AG09309 (cell line): ENCODE measurements around the gene MT1HL1.

Experiments
- DNase-seq: peaks from one replicate; pipeline ENCODE4 v3.0.0-alpha.2; 2010; ENCODE audit warnings: low read depth
- H3K4me3 ChIP-seq: 2 replicates; pipeline ENCODE4 v1.5.1; 2011; ENCODE audit warnings: mild to moderate bottlenecking, low read depth, low read length, moderate library complexity; ENCODE audit not compliant: control insufficient read depth
- CTCF ChIP-seq: IDR thresholded peaks from 2 replicates; pipeline ENCODE4 v1.5.1; 2011; ENCODE audit warnings: mild to moderate bottlenecking, low read depth, low read length, inconsistent platforms; ENCODE audit not compliant: insufficient read depth, control insufficient read depth; ENCODE audit errors: missing control alignments

Gene MT1HL1

DNA sequence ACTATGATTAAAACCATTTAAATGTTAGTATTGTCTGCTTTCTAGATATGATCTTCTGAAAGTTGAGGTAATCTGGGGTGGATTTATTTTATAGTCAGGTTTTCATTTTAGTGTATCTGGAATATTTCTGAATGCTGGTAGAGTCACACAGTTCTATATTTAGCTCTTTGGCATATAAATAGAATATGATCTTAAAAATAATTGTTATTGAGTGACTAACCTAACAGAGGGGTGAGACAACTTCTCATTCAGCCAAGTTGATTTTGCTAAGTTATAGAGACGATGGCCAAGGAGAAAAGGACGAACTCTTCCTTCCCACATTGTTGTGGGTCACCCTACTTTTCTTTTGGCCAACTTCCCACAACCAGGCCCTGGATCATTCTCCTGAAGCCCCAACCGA lies 7.2 kb upstream of the MT1HL1 start:
- no peak for TF ChIP-seq CTCF
- no peak overlapping the region for H3K4me3 ChIP-seq
- no peak for DNase-seq

DNA sequence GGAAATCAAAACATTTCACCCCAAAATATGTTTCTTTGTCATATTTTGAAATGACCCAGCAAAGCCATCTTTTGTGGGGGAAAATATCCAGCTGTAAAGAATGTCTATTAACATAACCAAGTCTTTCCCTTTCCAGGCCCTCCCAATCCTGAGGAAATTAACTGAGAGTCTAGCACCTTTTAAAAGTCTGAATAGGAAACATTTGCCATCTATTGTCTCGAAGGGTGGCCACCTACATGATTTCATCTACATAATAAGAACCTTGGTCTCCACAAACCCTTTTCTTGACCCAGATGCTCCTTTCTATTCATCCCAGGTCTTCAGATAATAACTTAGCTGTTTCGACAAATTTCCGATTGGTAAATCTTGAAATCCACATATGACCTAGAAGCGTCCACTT lies 5.4 kb upstream of the MT1HL1 start:
- no peak for TF ChIP-seq CTCF
- DNase-seq: no peak
- H3K4me3 ChIP-seq: no peak overlapping the region

DNA sequence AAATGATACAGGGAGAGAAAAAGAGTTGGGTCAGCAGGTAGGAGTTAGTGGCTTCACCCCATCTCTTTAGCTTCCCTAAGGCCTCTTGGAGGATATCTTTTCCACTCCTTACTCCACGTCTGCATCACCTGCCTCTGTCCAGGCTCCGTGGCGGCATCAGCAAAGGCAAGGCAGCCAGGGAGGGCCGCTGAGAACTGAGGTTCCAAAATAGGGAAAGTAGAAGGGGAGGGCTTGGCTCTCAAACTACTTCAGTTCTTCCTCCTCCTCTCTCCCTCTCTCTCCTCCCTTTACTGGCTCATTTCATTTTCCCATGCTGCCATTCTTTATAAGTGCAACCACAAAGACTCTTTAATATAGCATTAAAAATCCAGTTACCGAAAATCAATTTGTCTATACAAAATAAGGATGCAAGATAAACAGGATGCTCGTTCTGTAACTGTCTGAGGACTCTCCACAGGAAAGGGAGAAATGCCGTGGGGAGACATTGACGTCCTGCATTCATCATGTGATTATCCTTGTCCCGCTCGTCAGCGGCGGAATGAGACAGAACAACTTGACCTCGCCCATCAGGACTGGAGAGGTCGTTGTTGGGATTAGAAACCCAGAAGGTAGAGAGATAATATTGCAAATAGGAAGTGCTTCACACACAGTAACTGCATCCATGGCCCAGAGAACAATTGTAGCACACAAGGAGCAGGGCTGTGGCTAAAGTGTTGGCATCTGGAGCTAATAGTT lies 3.1 kb upstream of the MT1HL1 start:
- no peak for DNase-seq
- no peak for TF ChIP-seq CTCF

GRCh38 chr1:237005674-237006073 lies 1.4 kb upstream of the MT1HL1 start:
- no peak for TF ChIP-seq CTCF
- H3K4me3 ChIP-seq: no peak overlapping the region
- no peak for DNase-seq

More for the DNA sequence above, 3.1 kb upstream of the MT1HL1 start:
- no peak overlapping the region for H3K4me3 ChIP-seq

DNA sequence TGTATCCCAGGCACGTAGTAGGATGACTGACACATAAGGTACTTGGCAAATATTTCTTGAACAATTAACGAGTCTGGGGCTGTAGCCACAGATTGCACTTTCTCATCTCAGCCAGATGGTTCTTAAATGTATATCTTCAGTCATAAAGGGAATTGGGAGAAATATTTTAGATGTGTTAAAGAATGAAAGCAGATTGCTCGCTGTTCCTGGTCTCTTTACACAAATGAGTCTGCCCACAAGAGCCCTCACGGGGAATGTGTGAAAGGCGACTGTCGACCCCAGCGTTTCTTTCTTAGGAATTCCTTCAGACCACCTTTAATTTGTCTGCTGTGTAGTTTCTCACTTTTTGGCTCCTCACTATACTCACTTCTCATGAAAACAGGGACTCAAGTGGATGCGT lies 725 bp downstream of the MT1HL1 start:
- TF ChIP-seq CTCF: no peak
- DNase-seq: no peak
- no peak overlapping the region for H3K4me3 ChIP-seq

- no peak for TF ChIP-seq CTCF
- DNase-seq: no peak
- no peak overlapping the region for H3K4me3 ChIP-seq
These were observed 4.0 kb downstream of the MT1HL1 start for GRCh38 chr1:237000191-237000590.
